GM18499 (cell line): Measurements from ENCODE around the gene WTIP.
"Not testable (repeated sequence)": the region's sequence is repeated elsewhere in the genome, so short reads cannot be mapped to it uniquely, and the experiment has no call there.

Experiments
- ATAC-seq: cut with Tn5 transposase; IDR thresholded peaks from one replicate; pipeline ENCODE4 v1.9.1; 2021; ENCODE audit warnings: moderate number of reproducible peaks; ENCODE audit not compliant: insufficient read depth, unreplicated experiment

The WTIP gene

DNA sequence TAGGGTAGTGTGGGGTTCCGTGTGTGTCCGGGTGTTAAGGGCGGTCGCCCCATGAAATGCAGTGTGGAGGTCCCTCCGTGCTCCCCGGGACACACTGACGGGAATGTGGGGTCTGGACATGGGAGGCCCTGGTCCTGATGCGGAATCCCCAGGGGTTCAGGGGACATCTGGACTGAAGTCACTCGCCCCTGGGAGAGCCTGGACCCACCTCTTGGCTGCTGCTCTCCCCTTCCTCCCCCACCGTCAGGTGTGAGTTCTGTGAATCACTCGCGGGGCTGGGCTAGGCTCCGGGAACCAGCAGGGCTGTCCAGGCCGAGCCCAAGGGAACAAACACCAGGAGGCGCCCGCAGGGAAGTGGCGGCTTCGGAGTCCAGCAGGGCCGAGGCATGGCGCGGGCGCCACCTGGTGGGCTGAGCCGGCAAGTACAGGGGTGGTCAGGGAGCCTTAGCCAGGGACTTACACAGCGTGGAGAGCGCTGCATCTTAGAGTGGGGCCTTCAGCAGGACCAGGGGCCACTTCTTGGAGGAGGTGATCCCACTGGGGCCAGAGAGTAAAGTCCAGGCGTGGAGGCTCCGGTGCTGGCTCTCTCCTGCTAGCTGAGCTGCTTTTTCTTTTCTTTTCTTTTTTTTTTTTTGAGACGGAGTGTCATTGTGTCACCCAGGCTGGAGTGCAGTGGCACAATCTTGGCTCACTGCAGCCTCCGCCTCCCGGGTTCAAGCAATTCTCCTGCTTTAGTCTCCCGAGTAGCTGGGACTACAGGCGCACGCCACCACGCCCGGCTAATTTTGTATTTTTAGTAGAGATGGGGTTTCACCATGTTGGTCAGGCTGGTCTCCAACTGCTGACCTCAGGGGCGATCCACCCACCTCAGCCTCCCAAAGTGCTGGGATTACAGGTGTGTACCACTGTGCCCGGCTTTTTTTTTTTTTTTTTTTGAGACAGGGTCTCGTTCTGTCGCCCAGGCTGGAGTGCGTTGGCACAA, 20.1 kb downstream of the WTIP start:
- no peak for ATAC-seq

DNA sequence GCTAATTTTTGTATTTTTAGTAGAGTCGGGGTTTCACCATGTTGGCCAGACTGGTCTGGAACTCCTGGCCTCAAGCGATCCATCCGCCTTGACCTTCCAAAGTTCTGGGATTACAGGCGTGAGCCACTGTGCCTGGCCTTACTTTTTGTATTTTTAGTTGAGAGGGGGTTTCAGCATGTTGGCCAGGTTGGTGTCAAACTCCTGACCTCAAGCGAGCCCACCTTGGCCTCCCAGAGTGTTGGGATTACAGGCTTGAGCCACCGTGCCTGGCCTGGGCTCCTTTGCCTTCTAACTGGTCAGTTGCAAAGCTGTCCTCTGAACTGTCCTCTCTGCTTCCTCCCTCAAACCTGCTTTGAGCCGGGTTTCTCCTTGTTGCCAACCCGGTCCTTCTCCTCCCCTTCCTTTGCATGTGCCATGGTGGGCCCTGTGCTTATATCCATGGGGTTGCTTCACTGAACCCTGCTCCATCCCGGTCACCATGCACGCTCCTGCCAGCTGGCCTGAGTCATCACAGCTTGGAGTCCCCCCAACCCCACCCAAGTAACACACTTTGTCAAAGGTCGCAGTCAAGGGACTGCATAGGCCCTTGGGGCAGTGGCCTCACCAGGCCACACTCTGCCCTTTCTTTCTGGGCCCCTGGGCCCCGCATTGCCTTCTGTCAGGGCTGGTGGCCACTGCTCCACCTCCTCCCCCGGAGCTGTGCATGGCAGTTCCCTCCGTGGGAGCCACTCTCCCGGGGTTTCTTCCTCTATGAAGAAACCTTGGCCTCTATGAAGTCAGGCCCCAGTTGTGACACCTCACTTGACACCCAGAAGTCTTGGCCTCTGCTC, 21.2 kb downstream of the WTIP start:
- no peak for ATAC-seq

DNA sequence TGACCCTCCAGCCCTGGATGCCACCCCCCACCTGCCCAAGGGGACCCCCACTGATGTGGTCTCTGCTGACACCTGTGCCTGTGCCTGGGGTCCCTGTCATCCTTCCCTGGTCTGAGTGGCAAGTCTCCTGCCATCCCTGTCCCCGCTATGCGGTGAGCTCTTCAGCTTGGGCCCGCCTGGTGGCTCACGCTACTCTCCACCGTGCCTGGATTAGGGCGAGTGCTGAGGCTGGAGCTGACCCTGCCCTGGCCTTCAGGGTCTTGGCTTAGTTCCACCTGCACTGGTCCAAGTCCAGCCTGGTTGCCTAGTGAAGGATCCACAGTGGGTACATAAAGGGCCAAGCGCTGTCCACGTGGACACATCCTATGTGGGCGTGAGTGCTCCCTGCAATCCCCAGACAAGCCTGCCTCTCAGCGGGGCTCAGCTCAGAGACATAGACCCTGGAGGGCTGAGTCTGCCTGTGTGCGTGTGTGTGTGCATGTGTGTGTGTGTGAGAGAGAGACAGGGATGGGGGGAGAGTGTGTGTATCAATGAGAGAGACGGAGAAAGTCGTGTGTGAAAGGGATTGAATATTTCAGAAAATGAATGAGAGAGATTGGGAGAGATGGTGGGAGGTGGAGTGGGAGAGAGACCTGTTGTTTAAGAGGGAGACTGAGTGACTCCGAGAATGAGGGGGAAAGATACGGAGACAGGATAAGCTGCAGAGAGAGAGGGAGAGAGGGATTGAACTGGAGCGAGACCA, 22.1 kb downstream of the WTIP start:
- ATAC-seq: no peak

DNA sequence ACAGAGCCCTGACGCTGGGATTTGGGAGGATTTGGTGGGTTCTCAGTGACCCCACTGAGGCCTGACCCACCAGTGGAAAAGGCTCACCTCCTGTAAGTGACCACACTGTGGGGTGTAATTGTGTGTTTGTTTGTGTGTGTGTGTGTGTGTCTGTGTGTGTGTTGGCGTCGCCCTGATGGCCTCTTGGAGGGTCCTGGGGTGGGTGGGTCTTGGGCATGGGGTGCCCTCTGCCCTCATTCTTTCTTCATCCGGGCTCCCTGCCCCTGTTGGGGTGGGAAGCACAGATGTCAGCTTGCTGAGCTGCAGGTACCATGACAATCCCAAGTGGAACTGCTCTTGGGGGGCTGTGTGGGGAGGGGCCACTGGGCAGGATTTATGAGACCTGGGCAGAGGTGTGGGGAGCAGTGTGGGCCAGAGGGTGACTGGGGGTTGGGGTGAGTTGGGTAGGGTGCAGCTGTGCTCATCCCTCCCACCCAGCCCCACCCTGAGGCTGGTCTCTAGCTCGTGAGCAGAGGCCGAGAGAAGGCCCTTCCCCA, 22.8 kb downstream of the WTIP start:
- ATAC-seq: no peak

DNA sequence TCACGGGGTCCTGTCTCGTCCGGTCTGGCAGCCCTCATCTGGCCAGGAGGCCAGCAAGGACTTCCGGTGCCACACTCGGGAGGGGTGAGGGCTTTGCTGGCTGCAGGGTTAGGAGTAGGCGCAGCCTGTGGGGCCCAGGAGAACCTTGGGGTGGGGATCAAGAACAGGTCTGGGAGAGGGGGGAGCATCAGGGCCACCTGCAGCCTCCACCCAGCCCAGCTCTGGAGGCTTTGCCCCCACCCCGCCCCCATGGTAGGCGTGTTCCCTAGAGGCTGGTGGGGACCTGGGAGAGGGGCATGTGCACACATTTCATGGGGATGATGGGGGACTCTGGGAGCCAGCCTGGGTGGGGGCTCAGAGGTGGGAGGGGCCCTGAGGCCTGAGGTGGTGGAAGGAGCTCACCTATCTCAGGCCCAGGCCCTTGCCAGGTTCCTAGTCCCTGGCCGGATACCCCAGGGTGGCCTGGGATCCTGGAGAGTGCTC, 23.3 kb downstream of the WTIP start:
- ATAC-seq: no peak

DNA sequence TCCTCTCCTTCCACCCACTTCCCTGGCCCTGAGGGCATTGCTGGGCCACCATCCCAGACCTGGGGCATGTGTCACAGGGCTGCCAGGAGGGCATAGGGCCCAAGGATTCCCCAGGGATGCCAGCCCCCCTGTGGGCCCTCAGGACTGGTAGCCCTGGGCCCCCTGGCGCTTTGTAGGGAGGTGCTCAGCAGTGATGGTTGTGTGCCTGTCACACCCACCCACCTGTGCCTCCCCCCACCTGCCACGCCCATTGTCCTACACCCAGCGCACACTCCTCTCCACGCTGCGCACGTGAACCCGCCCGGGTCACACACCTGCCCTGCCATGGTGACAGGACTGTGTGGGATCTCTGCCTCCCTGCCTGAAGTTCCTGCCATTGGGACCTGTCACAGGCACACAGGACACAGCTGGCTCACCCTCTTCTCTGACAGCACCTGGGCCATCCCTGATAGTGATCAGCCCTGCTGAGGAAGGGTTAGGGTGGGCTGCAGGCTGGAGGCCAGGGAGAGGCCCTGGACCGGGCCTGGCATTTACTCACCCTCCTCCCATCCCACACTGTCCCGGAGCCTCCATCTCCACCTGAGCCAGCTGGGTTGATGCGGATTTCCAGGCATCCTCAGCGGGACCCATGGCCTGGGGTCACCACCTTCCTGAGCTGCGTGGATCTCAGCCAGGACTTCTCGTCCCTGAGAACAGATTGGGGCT, 23.9 kb downstream of the WTIP start:
- ATAC-seq: no peak

DNA sequence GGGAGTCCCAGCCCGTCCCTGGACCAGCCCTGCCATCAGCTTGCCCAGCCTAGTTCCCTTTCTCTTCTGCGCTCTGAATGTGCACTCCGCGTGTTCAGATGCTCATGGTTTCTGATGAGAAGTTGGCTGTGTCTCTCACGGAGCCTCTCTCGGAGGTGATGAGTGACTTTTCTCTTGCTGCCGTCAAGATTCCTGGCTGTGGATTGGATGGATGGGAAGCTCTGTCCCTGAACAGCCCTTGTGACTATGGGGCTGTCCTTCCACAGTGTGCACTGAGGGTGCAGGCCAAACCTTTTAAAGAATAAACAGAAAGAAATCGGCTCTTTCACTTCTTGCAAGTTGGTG, 24.4 kb downstream of the WTIP start:
- no peak for ATAC-seq

DNA sequence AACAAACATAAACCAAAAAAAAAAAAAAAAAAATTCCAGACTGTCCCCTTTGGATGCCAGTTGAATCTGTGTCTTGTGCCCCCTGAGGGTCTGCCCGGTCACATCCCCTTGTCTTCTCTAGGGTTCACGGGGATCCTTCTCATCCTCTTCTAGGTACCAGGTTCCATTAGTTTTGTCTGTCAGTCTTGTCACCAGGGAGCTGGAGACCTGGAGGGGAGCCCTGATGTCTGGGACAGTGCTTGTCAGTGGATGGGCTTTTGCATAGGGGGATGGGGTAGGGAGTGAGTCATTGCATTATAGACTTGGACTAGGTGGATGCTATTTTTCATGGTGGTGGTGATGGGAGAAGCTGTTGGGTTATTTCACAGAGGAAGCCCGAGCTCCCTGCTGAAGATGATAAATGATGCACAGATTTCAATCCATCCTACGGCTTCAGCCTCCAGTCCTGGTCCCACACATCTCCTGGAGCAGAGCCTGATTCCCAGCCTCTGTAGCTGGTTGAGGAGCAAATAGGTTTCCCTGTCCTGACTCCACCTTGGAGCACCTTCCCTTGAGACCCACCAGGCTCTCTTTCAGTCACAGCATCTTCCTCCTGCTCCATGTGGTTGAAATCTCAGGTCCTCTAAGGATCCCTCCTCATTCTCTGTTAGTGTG, 26.0 kb downstream of the WTIP start:
- no peak for ATAC-seq

DNA sequence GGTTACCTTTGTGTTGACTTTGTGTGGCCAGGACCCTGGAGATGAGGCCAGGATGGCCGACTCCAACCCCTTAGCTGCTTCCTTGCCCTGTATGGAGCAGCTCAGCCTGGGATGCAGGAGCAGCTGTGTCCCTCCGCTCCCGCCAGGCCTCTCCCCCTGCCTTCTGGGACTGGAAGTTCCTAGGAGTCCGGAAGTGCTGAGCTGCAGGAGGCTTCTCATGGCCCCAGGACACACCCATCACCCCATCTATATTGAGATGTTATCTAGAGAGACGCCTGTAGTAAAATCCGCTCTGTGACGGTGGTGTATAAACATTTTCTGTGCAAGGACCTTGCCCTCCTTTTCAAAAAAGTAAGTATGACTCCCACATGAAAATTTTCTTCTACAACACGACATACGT, 27.0 kb downstream of the WTIP start:
- no peak for ATAC-seq

DNA sequence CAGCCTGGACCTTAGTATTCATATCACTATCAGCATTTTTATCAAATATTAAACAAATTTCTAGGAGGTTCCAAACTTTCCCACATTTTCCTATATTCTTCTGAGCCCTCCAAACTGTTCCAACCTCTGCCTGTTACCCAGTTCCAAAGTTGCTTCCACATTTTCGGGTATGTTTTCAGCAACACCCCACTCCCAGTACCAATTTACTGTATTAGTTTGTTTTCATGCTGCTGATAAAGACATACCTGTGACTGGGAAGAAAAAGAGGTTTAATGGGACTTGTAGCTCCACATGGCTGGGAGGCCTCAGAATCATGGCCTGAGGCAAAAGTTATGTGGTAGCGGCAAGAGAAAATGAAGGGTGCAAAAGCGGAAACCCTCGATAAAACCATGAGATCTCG, 29.3 kb downstream of the WTIP start:
- ATAC-seq: not testable (repeated sequence)

DNA sequence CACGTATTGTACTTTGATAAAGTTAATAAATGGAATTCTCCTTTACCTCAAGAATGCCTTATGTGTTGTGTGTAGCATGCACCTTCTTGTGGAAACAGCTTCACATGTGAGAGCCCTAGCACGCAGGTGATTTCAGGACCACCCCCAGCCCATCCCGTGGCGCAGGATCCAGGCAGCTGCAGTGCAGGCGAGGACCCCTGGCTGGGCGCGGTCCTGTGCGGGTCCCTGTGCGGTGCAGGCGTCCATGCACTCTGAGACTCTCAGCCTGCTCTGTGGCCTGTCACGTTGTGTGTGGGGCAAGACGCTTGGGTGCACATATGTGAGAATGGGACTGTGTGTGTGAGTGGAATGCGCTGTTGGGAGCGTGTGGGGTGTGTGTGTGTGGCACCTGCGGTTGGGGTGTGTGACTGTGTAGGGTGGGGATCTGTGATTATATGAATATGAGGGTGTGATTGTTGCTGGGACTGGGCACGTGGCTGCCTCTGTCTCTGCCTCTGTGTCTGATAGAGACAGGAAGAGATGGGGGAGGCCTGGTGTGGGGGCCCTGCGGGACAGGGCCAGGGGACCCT, 30.8 kb downstream of the WTIP start:
- no peak for ATAC-seq

DNA sequence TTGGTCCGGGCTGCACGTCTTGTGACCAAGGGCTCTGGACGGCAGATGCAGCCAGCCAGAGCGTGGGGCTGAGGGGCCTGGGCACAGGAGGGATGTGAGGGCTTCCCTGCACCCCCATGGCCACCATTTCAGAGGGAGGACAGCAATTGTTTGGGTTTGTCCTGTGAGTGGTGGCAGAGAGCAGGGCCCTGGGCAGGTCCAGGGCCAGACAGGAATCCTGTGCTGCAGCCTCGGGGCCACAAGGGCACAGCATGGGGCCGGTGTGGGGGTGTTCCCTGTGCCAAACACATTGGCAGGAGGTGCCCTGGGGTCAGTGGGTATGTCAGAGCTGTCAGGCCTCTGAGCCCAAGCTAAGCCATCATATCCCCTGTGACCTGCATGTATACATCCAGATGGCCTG, 32.2 kb downstream of the WTIP start:
- no peak for ATAC-seq

DNA sequence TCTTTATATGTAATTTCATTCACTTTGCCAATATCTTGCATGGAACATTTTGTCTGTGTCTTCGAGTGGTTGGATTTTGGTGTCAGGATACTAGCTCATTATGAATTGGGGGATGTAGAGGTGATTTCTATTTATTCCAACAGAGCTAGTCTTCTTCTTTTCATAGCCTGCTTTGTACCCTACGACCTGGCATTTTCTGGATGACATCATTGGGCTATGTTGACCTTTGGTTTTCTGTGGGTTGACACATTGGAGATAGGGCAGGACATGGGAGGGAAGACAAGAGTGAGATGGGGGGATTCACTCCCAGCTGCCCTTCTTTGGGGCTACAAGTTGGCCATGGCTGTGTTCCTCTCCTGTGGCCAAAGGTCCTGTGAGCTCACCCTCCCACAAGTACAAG, 38.0 kb downstream of the WTIP start:
- ATAC-seq: no peak

DNA sequence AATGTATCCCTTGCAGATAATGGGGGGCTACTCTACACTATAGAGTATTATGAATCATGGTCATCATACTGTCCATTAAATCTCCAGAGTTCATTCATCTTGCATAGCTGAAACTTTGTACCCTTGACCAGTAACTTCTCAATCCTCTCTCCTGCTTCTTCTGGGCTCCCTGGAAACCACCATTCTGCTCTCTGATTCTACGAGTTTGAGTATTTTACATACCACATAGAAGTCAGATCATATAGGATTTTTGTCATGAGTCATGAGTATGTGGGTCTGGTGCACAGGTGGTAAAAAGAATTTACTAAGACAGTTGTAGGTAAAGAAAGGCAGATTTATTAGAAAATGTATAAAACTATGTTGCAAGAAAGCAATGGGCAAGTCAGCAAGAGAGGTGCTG, 41.9 kb downstream of the WTIP start:
- no peak for ATAC-seq

DNA sequence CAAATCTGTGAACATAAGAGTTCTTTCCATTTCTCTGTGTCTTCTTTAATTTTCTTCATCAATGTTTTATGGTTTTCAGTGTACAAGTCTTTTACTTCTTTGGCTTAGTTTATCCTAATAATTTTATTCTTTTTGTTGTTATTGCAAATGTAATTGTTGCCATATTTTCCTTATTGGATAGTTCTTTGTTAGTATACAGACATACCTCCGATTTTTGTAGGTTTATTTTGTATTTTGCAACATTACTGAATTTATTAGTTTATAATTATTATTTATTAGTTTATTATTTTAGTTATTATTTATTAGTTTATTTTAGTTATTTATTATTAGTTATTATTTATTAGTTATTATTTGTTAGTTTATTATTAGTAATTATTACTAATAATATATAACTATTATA, 43.4 kb downstream of the WTIP start:
- no peak for ATAC-seq

DNA sequence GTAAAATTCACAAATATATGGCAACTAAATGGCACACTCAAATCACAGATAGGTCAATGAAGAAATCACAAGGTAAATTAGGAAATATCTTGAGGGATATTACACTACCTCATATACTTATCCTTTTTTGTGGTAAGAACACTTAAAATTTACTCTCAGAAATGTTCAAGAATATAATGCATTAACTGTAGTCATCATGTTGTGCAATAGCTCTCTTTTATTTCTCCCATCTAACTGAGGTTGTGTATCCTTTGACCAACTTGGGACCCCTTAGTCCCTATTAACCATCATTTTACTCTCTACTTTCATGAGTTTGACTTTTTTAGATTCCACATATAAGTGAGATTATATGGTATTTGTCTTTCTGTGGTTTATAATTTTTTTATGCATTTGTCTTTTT, 52.6 kb downstream of the WTIP start:
- ATAC-seq: no peak

DNA sequence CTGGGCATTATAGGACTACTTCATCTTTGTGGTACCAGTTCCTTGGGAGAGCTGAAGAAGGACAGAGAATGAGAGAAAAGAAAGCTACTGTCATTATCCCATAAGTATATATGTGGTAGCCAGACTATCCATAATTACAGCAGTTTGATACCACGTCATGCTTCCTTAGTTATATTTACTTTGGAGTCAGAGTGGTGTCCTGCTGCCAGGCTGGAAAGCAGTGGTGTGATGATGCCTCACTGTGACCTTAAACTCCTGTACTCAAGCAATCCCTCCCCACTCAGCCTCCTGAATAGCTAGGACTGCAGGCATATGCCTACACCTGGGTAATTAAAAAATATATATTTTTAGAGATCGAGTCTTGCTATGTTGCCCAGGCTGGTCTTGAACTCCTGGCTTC, 57.8 kb downstream of the WTIP start:
- no peak for ATAC-seq

DNA sequence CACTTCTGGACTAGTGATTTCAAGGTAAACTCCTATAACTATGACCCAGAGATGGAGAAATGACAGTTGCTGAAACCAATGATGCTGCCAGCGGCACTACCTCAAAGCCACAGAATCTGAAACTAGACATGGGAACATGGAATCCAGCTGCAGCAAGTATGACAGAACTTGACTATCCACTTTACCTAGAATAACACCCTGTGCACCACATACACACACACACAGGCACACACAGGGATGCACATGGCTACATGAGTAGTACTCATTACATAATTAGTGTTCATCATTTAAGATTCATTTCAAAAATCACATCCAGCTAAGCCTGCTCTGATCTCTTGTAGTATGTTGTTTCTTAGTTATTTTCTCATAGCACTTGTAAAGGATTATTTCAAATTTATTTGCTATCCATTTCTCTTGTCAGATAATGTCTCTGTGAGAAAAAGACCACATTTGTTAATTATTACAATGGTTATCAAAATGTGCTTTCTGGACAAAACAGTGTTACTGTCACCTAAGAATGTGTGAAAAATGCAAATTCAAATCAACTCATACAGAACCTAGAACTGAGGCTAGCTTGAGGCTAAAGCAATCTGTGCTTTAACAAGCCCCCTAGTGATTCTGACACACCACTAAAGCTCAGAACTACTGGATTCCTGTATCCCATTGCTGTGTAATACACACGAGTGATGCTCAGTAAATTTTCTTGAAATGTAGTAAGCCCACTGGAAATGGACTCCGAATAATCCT, 59.4 kb downstream of the WTIP start:
- ATAC-seq: no peak
